HepG2 (cell line): ENCODE data around the gene TOR4A. TPM values are rescaled to one million over a fixed set of nuclear protein-coding genes. Genes with fewer than 3 reads are reported as not detected.
A peak's percentile ranks its signal among the peaks of the same experiment; 100 is the strongest.

Experiments
- ARHGAP35 ChIP-seq: sonication (generic); formaldehyde crosslinking; IDR thresholded peaks from 2 replicates; pipeline ENCODE4 v1.9.0; 2022; ENCODE audit warnings: mild to moderate bottlenecking, inconsistent platforms, moderate library complexity, missing genetic modification reagents, borderline replicate concordance
- ATM ChIP-seq: fragments of 450-650 bp; IDR thresholded peaks from 2 replicates; pipeline ENCODE4 v1.7.1; 2017; ENCODE audit warnings: mild to moderate bottlenecking, borderline replicate concordance
- GFI1 ChIP-seq: sonication (generic); formaldehyde crosslinking; IDR thresholded peaks from 2 replicates; pipeline ENCODE4 v1.5.0; 2020; ENCODE audit warnings: missing genetic modification reagents, mild to moderate bottlenecking, borderline replicate concordance
- HOXA9 ChIP-seq: sonication (generic); formaldehyde crosslinking; IDR thresholded peaks from 2 replicates; pipeline ENCODE4 v1.8.1; 2022; ENCODE audit warnings: missing genetic modification reagents, mild to moderate bottlenecking, moderate library complexity, borderline replicate concordance
- MTA1 ChIP-seq: sonication (generic); formaldehyde crosslinking; IDR thresholded peaks from 2 replicates; pipeline ENCODE4 v1.4.0; 2020; ENCODE audit warnings: missing genetic modification reagents, mild to moderate bottlenecking, borderline replicate concordance
- NFIB ChIP-seq: sonication (generic); formaldehyde crosslinking; IDR thresholded peaks from 2 replicates; pipeline ENCODE4 v1.9.0; 2021; ENCODE audit warnings: missing genetic modification reagents, mild to moderate bottlenecking, borderline replicate concordance
- PLRG1 ChIP-seq: fragments of 450-650 bp; conservative IDR thresholded peaks from 2 replicates; pipeline ENCODE4 v1.6.1; 2016
- PREB ChIP-seq: sonication (generic); formaldehyde crosslinking; IDR thresholded peaks from 2 replicates; pipeline ENCODE4 v1.4.0; 2020; ENCODE audit warnings: missing genetic modification reagents
- STAG1 ChIP-seq: sonication (generic); formaldehyde crosslinking; IDR thresholded peaks from 2 replicates; pipeline ENCODE4 v1.4.0; 2020; ENCODE audit warnings: missing genetic modification reagents
- ZNF230 ChIP-seq: sonication (generic); formaldehyde crosslinking; IDR thresholded peaks from 2 replicates; pipeline ENCODE4 v1.4.0; 2020; ENCODE audit warnings: mild to moderate bottlenecking, missing genetic modification reagents
- ZNF234 ChIP-seq: sonication (generic); formaldehyde crosslinking; conservative IDR thresholded peaks from 2 replicates; pipeline ENCODE4 v1.5.1; 2020; ENCODE audit warnings: mild to moderate bottlenecking, missing genetic modification reagents
- ZNF235 ChIP-seq: sonication (generic); formaldehyde crosslinking; IDR thresholded peaks from 2 replicates; pipeline ENCODE4 v1.8.1; 2023; ENCODE audit warnings: mild to moderate bottlenecking, missing genetic modification reagents, borderline replicate concordance
- ZNF280B ChIP-seq: sonication (generic); formaldehyde crosslinking; IDR thresholded peaks from 2 replicates; pipeline ENCODE4 v1.5.0; 2020; ENCODE audit warnings: missing genetic modification reagents, mild to moderate bottlenecking, borderline replicate concordance
- ZNF329 ChIP-seq: sonication (generic); formaldehyde crosslinking; IDR thresholded peaks from 2 replicates; pipeline ENCODE4 v1.9.0; 2021; ENCODE audit warnings: low read depth, mild to moderate bottlenecking, missing genetic modification reagents
- ZNF343 ChIP-seq: sonication (generic); formaldehyde crosslinking; IDR thresholded peaks from 2 replicates; pipeline ENCODE4 v1.4.0; 2020; ENCODE audit warnings: mild to moderate bottlenecking, missing genetic modification reagents
- ZNF414 ChIP-seq: sonication (generic); formaldehyde crosslinking; IDR thresholded peaks from 2 replicates; pipeline ENCODE4 v1.5.0; 2020; ENCODE audit warnings: missing genetic modification reagents
- ZNF501 ChIP-seq: sonication (generic); formaldehyde crosslinking; IDR thresholded peaks from 2 replicates; pipeline ENCODE4 v1.5.1; 2020; ENCODE audit warnings: mild to moderate bottlenecking, moderate library complexity, missing genetic modification reagents
- ZNF547 ChIP-seq: sonication (generic); formaldehyde crosslinking; IDR thresholded peaks from 2 replicates; pipeline ENCODE4 v1.5.1; 2020; ENCODE audit warnings: mild to moderate bottlenecking, missing genetic modification reagents
- ZNF564 ChIP-seq: sonication (generic); formaldehyde crosslinking; IDR thresholded peaks from 2 replicates; pipeline ENCODE4 v1.8.1; 2023; ENCODE audit warnings: mild to moderate bottlenecking, missing genetic modification reagents
- ZNF629 ChIP-seq: sonication (generic); formaldehyde crosslinking; conservative IDR thresholded peaks from 2 replicates; pipeline ENCODE4 v1.5.0; 2020; ENCODE audit warnings: missing genetic modification reagents
- ZNF703 ChIP-seq: sonication (generic); formaldehyde crosslinking; IDR thresholded peaks from 2 replicates; pipeline ENCODE4 v1.5.1; 2020; ENCODE audit warnings: missing genetic modification reagents, mild to moderate bottlenecking, moderate library complexity, borderline replicate concordance
- ZNF841 ChIP-seq: sonication (generic); formaldehyde crosslinking; IDR thresholded peaks from 2 replicates; pipeline ENCODE4 v1.8.1; 2023; ENCODE audit warnings: missing genetic modification reagents, borderline replicate concordance
- polyA plus RNA-seq, 8 experiments: library from polyadenylated mRNA; depleted of rRNA in 3 of 8; stranded (reverse) in 7 of 8; unstranded in 1 of 8; fragments of >200 nt; fragmentation: Illumina TruSeq in 4 of 8; extraction: Trizol in 4 of 8; gene quantifications; 2 replicates each; pipeline versions ENCODE4 v1.2.1 to v1.2.3, GENCODE V29; 2011 to 2016; ENCODE audit warnings: low read depth in 4 of 8, missing spikeins in 1 of 8, mixed read lengths in 1 of 8; ENCODE audit not compliant: insufficient read depth in 1 of 8
- total RNA-seq, 5 experiments: library from RNA; depleted of rRNA; stranded (reverse); fragments of >200 nt; fragmentation: Illumina TruSeq; extraction: Trizol; gene quantifications; 2 replicates each; pipeline ENCODE4 v1.2.3, GENCODE V29; 2016; ENCODE audit warnings: low read depth in 1 of 5
- TF ChIP-seq, protein P1 (sequence below): sonication (generic); formaldehyde crosslinking; IDR thresholded peaks from 2 replicates; pipeline ENCODE4 v1.5.0; 2020; ENCODE audit warnings: missing genetic modification reagents
- TF ChIP-seq, protein P2 (sequence below): sonication (generic); formaldehyde crosslinking; IDR thresholded peaks from 2 replicates; pipeline ENCODE4 v1.8.0; 2022; ENCODE audit warnings: low read depth, missing genetic modification reagents

The TOR4A gene
- total and polyA plus RNA-seq, 2 of the 13 experiments (the other 11 are each of a cell fraction or from before 2014, with no cell fraction given), result 11.1 to 14.2 TPM

GRCh38 chr9:137253717-137254623, 23.6 kb upstream of the TOR4A start (continued):
- TF ChIP-seq, protein P1, sequence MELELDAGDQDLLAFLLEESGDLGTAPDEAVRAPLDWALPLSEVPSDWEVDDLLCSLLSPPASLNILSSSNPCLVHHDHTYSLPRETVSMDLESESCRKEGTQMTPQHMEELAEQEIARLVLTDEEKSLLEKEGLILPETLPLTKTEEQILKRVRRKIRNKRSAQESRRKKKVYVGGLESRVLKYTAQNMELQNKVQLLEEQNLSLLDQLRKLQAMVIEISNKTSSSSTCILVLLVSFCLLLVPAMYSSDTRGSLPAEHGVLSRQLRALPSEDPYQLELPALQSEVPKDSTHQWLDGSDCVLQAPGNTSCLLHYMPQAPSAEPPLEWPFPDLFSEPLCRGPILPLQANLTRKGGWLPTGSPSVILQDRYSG (CRISPR knock-in tag), result no peak
- no peak for TF ChIP-seq ZNF841 (CRISPR knock-in tag)
- TF ChIP-seq ZNF329 (CRISPR knock-in tag), result no peak
- no peak for TF ChIP-seq ZNF230 (CRISPR knock-in tag)
- no peak for TF ChIP-seq ZNF547 (CRISPR knock-in tag)
- TF ChIP-seq GFI1 (CRISPR knock-in tag), result no peak
- TF ChIP-seq MTA1 (CRISPR knock-in tag), result no peak; the same call in 1 of the 2 replicates
- TF ChIP-seq ZNF629 (CRISPR knock-in tag), result no peak
- TF ChIP-seq HOXA9 (CRISPR knock-in tag), result no peak
- TF ChIP-seq ZNF501 (CRISPR knock-in tag), result no peak
- no peak for TF ChIP-seq ZNF280B (CRISPR knock-in tag)
- TF ChIP-seq ZNF564 (CRISPR knock-in tag), result peak; percentile 40; the same call in 1 of the 2 replicates
- TF ChIP-seq STAG1 (CRISPR knock-in tag), result no peak
- TF ChIP-seq PLRG1, result no peak
- TF ChIP-seq ZNF703 (CRISPR knock-in tag), result no peak
- 0 out of 2 replicates have a peak, but pooled peaks have one; percentile 27 for TF ChIP-seq ARHGAP35 (CRISPR knock-in tag)
- no peak for TF ChIP-seq NFIB (CRISPR knock-in tag)
- no peak for TF ChIP-seq ATM
- TF ChIP-seq, protein P2, sequence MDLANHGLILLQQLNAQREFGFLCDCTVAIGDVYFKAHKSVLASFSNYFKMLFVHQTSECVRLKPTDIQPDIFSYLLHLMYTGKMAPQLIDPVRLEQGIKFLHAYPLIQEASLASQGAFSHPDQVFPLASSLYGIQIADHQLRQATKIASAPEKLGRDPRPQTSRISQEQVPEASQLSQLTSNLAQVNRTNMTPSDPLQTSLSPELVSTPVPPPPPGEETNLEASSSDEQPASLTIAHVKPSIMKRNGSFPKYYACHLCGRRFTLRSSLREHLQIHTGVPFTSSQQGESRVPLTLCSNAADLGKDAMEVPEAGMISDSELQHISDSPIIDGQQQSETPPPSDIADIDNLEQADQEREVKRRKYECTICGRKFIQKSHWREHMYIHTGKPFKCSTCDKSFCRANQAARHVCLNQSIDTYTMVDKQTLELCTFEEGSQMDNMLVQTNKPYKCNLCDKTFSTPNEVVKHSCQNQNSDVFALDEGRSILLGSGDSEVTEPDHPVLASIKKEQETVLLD, result no peak
- no peak for TF ChIP-seq ZNF235 (CRISPR knock-in tag)
- no peak for TF ChIP-seq ZNF234 (CRISPR knock-in tag)
- TF ChIP-seq ZNF343 (CRISPR knock-in tag), result no peak; the same call in 1 of the 2 replicates
- TF ChIP-seq PREB, result no peak
- TF ChIP-seq ZNF414 (CRISPR knock-in tag), result no peak
